Cerebellar cortex (tissue), 1 donor: ENCODE data around the gene USP37.
"Not testable (repeated sequence)": the region's sequence is repeated elsewhere in the genome, so short reads cannot be mapped to it uniquely, and the experiment has no call there.

Experiments
- DNase-seq: peaks from one replicate; pipeline ENCODE4 v3.0.0-alpha.2; 2015; ENCODE audit warnings: low spot score

USP37 gene

GRCh38 chr2:218568190-218569037 lies at the start of gene USP37, which contains the start of gene CNOT9:
USP37 (minus strand) TSS chr2:218568351; CDS start chr2:218558653, 9,698 bp downstream.
CNOT9 (plus strand) TSS chr2:218568839; CDS start chr2:218568955, 116 bp downstream.
- DNase-seq, result peak; percentile 99

- DNase-seq, result no peak
Observed at GRCh38 chr2:218615868-218616315, 47.7 kb upstream of the USP37 start.

GRCh38 chr2:218607436-218608115 lies 39.4 kb upstream of the USP37 start, which contains the start of gene PLCD4:
PLCD4 (plus strand) TSS chr2:218607899; CDS start chr2:218615740, 7,841 bp downstream.
- DNase-seq, result peak; percentile 39

- no peak for DNase-seq
Observed at GRCh38 chr2:218605432-218605831, 37.3 kb upstream of the USP37 start.

DNA sequence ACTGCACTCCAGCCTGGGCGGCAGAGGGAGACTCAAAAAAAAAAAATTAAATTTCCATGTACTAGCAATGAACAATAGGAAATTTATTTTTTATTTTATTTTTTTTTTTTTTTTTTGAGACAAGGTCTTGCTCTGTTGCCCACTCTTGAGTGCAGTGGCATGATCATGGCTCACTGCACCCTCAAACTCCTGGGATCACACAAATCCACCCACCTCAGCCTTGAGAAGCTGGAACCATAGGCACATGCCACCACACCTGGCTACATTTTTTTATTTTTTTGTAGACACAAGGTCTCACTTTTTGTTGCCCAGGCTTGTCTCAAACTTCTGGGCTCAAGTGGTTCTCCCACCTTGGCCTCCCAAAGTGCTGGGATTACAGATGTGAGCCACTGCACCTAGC lies 17.4 kb upstream of the USP37 start:
- no peak for DNase-seq

GRCh38 chr2:218583983-218584850 lies 16.1 kb upstream of the USP37 start:
- DNase-seq, result no peak

GRCh38 chr2:218582076-218582475 lies 13.9 kb upstream of the USP37 start:
- no peak for DNase-seq

- DNase-seq, result no peak
Observed at GRCh38 chr2:218578272-218578877, 10.2 kb upstream of the USP37 start.

DNA sequence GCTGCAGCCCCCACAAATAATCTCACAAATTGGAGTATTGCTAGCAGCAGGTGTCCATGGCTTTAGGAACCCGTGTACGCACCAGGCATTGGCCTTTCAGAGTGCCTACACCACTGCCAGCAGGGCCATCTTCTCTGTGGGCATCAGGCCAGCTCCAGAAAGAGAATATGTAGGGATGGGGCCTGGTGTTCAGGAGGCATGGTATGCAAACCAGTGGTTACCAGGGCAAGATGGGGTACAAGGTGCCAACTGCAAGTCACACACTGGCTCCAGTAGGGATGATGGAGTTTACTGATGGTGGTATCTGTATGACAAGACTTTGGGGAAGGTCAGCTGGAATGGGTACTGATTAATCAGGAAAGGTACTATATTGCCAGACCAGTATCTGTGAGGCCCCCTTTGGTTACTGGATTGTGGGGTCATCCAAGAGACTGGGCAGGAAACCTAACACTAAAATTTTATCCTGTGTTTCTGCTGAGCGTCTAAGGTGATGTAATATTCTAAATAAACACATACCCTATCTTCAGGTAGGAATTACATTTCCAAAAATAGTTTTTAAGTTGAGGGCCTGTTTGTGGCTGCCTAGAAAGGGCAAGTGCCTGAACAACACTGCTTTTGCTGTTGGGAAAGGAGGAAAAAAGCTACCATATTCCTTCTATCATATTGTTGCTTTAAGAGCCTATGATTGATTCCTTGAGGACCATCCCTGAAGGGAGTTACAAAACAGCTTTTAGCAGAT lies 9.5 kb upstream of the USP37 start:
- no peak for DNase-seq

- no peak for DNase-seq
Observed at GRCh38 chr2:218576854-218577253, 8.7 kb upstream of the USP37 start.

DNA sequence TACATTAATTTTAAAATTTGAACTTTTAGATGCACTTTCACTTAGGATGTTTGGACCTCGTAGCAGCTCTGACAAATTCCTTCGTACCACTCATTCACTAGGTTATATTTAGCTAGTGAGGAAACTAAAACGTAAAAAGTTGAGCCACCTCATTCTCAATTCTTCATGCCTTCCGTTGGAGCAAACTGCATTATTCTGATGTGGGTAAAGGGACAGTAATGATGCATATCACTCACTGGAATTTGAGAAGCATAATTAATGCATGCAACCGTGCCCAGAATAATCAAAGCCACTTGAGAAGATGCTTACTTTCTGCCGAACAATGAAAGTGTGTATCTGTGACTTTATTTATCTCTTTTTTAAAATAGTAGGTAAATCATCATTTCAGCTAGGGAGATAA lies 2.7 kb upstream of the USP37 start:
- no peak for DNase-seq

GRCh38 chr2:218569661-218570500 lies 1.7 kb upstream of the USP37 start:
- DNase-seq, result peak; percentile 5

- DNase-seq, result peak; percentile 36
Observed at GRCh38 chr2:218569038-218569431, 884 bp upstream of the USP37 start.

- DNase-seq, result no peak
Observed at GRCh38 chr2:218567797-218568189, 358 bp downstream of the USP37 start.

DNA sequence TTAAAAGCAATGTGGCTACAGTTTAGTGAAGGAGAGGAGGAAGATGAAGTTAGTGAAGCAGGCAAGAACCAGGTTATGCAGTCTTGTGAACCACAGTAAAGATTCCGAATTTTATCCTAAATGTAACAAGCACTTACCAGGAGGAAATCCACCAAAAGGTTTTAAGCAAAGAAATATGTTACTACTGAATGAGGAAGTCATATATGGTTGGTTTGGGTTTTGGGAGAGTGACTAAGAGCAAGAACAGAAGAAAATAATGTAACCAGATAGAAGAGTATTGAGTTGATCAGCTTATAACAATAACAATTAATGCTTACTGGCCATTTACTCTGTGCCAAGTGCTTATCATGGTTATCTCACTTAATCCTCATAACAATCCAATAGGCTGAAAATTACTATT lies 1.9 kb downstream of the USP37 start:
- no peak for DNase-seq

DNA sequence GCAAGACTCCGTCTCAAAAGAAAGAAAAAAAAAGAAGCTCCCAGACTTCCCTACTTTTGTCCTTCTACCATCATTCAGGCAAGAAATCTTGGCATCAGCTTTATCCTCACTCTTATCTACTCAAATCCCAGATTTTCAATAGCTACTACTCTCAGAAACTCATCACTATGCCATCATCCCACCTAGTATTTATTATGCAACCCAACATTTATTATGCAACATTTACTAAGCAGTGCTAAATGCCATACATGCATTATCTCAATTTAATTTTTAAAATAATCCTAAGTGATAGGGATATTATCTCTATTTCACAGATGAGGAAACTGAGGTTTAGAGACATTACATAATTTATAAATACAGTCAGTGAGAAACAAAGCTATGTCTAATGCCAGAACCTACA lies 4.1 kb downstream of the USP37 start:
- no peak for DNase-seq

- DNase-seq, result no peak
Observed at GRCh38 chr2:218558986-218559385, 9.2 kb downstream of the USP37 start.

DNA sequence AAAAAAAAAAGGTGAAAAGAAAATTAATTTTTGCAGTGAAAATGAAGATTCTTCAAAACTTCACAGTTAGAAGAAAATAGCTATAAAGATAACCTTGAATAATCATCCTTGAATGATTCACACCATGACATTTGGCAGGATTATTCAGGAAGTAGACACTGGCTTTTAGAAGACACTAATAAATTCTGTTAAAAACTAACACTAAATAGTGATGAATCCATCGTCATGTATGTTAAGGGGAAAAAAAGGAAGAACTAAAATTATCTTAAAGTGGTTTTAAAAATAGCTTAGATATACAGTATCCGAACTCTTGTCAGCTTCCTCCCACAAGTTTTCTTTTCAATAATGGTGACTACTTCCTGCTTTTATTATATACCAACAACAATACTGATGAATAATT lies 10.2 kb downstream of the USP37 start:
- DNase-seq, result no peak

- DNase-seq, result no peak
Observed at GRCh38 chr2:218555527-218555926, 12.6 kb downstream of the USP37 start.

DNA sequence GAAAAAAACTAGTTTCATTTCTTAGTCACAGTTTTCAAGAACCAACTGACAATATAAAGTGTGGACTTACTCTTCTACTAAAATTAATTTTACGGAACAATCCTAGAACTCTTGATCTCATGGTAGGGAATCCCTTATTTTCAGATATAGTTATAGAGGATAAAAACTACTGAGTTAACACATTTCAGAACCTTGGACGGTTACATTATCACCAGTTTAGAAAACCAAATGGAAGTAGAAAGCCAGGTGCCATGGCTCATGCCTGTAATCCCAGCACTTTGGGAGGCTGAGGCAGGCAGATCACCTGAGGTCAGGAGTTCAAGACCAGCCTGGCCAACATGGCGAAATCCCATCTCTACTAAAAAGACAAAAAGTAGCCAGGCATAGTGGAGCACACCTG lies 13.9 kb downstream of the USP37 start:
- DNase-seq, result not testable (repeated sequence)
